PFSK-1 (cell line): ENCODE measurements around the gene MVK.

Experiments used
- FOXP2 ChIP-seq: optimal IDR thresholded peaks from 2 replicates; pipeline ENCODE3; 2011; ENCODE audit warnings: borderline replicate concordance, control low read depth, inconsistent platforms; ENCODE audit not compliant: insufficient read depth; ENCODE audit errors: extremely low read length, extremely low read depth
- POLR2AphosphoS5 ChIP-seq: IDR thresholded peaks from 2 replicates; pipeline ENCODE4 v1.6.1; 2012; ENCODE audit warnings: low read depth, mild to moderate bottlenecking, control low read depth, low read length, moderate library complexity
- SIN3A ChIP-seq: IDR thresholded peaks from 2 replicates; pipeline ENCODE4 v1.6.1; 2012; ENCODE audit warnings: mild to moderate bottlenecking, low read length, moderate library complexity, borderline replicate concordance; ENCODE audit not compliant: insufficient read depth
- TAF1 ChIP-seq: IDR thresholded peaks from 2 replicates; pipeline ENCODE4 v1.6.1; 2012; ENCODE audit warnings: low read length, control low read depth, borderline replicate concordance; ENCODE audit not compliant: insufficient read depth
- TF ChIP-seq, protein P1 (sequence below), 2 experiments: IDR thresholded peaks; 2 replicates each; pipeline versions ENCODE4 v1.6.1 to v1.8.0; 2011 to 2012; ENCODE audit warnings: low read depth in 2 of 2, low read length in 2 of 2, control low read depth in 1 of 2, inconsistent platforms in 1 of 2, mild to moderate bottlenecking in 1 of 2, moderate library complexity in 1 of 2; ENCODE audit not compliant: insufficient read depth in 1 of 2

DNA sequence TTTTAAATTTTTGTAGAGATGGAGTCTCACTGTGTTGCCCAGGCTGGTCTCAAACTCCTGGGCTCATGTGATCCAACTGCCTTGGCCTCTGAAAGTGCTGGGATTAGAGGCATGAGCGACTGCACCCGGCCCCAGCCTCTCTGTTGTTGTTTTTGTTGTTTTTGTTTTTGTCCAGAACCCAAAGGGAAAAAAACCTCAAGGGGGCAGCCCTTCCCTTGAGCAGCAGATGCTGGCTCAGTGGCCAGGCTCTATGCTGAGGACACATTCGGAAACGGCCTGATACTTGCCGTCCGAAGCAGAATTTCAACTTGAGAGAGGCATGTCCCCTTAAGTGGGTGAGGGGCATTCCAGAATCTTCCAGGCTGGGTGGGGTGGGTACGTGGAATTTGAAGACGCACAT, 6.7 kb downstream of the MVK start:
- no peak for TF ChIP-seq POLR2AphosphoS5
- TF ChIP-seq SIN3A: no peak
- TF ChIP-seq TAF1: no peak
- TF ChIP-seq, protein P1, sequence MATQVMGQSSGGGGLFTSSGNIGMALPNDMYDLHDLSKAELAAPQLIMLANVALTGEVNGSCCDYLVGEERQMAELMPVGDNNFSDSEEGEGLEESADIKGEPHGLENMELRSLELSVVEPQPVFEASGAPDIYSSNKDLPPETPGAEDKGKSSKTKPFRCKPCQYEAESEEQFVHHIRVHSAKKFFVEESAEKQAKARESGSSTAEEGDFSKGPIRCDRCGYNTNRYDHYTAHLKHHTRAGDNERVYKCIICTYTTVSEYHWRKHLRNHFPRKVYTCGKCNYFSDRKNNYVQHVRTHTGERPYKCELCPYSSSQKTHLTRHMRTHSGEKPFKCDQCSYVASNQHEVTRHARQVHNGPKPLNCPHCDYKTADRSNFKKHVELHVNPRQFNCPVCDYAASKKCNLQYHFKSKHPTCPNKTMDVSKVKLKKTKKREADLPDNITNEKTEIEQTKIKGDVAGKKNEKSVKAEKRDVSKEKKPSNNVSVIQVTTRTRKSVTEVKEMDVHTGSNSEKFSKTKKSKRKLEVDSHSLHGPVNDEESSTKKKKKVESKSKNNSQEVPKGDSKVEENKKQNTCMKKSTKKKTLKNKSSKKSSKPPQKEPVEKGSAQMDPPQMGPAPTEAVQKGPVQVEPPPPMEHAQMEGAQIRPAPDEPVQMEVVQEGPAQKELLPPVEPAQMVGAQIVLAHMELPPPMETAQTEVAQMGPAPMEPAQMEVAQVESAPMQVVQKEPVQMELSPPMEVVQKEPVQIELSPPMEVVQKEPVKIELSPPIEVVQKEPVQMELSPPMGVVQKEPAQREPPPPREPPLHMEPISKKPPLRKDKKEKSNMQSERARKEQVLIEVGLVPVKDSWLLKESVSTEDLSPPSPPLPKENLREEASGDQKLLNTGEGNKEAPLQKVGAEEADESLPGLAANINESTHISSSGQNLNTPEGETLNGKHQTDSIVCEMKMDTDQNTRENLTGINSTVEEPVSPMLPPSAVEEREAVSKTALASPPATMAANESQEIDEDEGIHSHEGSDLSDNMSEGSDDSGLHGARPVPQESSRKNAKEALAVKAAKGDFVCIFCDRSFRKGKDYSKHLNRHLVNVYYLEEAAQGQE (IDR thresholded peaks at IDR 0.05; ENCODE audit: insufficient read depth in 1 of 2, low read depth in 2 of 2, low read length in 2 of 2): no peak
- no peak for TF ChIP-seq FOXP2
